C4-2B (cell line): ENCODE measurements around the gene MYO15B.

Experiments used
- CTCF ChIP-seq: fragments of 450-650 bp; conservative IDR thresholded peaks from 2 replicates; pipeline ENCODE4 v1.5.1; 2017; ENCODE audit warnings: mild to moderate bottlenecking
- ZFX ChIP-seq: fragments of 450-650 bp; IDR thresholded peaks from 2 replicates; pipeline ENCODE4 v1.6.1; 2017

GRCh38 chr17:75622076-75622475 is 34.5 kb downstream of the MYO15B start:
- TF ChIP-seq CTCF (no peak), ZFX (no peak)
